GM21390 (cell line): Measurements from ENCODE around the gene DNAAF6.
"Not testable (repeated sequence)": the region's sequence is repeated elsewhere in the genome, so short reads cannot be mapped to it uniquely, and the experiment has no call there.

Experiments
- ATAC-seq: cut with Tn5 transposase; IDR thresholded peaks from one replicate; pipeline ENCODE4 v1.9.1; 2021; ENCODE audit not compliant: unreplicated experiment

Gene DNAAF6

DNA sequence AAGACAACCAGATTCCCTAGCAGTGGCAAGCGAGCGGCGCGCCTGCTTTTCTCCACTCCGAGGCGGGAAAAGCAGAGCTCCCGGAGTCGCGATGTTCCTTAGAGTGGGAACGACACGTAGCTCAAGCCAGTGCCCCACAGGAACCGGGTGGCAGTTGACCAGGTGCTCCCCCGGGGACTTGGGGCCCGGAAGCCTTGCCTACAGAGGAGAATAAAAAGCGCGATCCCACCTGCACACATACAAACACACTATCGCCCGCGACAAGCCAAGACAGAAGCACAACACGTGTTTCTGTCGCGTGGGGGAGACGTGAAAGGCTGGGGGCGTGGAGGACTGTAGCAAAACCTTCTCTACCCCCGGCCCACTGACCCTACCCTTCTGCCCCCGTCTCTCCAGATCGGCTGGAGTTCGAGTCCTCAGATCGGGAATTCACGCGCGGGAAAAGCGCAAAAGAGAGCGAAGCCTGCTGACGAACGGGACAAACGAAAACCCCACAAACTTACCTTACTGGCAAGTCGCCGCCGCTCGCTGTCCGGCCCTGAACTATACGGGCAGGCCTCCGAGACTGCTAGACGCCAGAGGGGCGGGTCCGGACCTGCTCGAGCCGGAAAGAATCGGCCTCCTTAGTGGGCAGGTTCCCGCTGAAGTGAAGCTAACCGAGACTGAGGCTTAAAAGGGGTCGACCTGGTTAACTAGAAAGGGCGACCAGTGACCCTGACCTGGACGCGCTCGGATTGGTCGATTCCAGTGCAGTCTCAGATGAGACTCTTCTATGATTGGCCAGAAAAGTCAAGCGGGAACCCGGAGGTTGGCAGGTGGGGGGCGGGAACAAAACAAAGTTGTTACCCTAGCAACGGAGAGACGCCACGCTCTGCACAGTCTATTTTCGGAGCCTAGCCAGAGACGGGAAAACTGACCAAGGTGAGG lies at the start of gene DNAAF6, which contains the start of gene NUP62CL:
Gene DNAAF6, plus strand, starts transcription at position 842 of the 927 bp plus-strand sequence. CDS start 6,265 bp downstream, outside the sequence.
Gene NUP62CL, minus strand, starts transcription at position 664 of the 927 bp plus-strand sequence. CDS start 31,287 bp downstream, outside the sequence.
- peak; percentile 96 for ATAC-seq

DNA sequence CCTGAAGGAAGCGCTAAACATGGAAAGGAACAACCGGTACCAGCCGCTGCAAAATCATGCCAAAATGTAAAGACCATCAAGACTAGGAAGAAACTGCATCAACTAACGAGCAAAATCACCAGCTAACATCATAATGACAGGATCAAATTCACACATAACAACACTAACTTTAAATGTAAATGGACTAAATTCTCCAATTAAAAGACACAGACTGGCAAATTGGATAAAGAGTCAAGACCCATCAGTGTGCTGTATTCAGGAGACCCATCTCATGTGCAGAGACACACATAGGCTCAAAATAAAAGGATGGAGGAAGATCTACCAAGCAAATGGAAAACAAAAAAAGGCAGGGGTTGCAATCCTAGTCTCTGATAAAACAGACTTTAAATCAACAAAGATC lies 48.8 kb upstream of the DNAAF6 start:
- not testable (repeated sequence) for ATAC-seq

DNA sequence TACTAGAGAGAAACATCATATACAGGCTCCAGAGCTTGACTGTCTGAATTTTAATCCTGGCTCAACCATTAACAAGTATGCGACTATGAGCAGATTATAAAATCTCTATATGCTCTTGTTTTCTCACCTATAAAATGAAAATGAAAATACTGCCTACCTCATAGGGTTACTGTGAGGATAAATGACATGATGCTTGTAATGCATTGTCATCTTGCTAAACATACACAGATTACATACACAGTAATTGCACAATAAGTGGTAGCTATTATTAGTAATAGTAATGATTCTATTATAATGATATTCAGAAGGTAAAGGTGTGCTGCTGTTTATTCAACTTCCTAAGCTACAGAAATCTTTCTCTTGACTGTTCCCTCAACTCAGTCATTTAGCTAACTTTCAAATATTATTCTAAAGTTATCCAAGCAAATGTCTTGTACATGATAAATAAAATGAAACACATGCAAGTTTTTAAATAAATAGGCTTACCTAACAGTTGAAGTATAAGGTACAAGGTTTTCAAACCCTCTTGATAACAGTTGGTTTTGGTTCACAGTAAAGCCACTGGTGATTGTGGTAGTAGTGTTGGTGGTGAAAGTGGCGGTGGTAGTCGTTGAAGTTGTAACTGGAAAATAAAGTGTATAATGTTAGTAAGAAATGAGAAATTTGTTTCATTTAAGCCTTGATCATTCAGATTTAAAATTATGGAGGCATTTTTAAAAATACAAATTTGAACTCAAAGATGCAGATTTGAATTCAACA lies 39.1 kb upstream of the DNAAF6 start:
- no peak for ATAC-seq

DNA sequence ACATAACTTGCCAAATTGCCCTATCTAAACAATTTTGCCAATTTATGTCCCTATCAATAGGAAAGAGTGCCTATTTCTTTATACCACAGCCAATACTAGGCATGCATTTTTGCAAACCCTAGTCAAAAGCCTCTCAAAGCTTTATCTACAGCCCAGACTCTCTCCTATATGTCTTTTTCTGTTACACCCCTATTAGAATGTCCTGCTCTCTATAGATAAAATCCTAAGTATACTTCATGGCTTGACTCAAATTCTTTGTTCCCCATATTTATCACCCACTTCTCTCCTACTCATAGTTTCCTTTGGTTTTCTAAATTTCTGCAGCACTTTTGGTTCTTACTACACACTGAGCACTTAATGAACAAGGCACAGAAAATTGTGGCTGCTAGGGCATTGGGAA lies 38.2 kb upstream of the DNAAF6 start:
- no peak for ATAC-seq

DNA sequence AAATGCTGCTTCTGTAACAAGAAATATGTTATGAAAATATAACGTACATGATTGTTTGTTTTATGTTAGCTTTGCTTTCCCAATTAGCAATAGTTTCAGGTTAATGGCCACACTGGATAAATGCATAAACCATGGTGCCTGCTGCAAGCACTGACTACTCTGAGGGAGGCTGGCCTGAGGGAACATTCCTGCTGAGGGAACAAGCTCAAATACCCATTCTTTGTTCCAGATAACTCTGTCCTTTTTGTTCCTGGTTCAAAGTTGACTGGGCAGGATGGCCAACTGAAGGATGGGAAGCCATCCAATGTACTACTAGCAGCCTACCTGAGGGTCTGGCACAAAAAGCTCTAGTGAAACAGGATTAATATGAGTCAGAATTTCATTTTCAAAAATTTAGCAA lies 37.7 kb upstream of the DNAAF6 start:
- ATAC-seq = no peak

DNA sequence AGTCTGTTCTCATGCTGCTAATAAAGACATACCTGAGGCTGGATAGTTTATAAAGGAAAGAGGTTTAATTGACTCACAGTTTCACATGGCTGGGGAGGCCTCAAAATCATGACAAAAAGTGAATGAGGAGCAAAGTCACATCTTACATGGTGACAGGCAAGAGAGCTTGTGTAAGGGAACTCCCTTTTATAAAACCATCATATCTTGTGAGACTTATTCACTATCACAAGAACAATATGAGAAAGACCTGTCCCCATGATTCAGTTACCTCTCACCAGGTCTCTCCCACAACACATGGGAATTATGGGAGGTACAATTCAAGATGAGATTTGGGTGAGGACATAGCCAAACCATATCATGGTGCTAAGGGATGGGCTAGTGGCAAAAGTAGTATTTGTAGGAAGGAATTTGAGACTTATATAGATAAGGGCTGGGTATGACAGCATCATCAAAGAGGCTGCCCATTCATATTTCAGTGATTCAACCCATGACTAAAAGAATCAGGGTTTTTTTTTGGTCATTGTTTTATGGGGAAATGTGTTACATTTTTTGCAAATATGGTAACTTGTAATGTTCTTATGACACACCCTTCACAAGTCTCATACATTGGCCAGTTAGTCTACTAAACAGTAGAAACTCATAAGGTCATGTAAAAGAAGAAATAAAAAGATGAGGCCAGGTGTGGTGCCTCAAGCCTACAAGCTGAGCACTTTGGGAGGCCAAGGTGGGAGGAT lies 34.9 kb upstream of the DNAAF6 start:
- no peak for ATAC-seq

DNA sequence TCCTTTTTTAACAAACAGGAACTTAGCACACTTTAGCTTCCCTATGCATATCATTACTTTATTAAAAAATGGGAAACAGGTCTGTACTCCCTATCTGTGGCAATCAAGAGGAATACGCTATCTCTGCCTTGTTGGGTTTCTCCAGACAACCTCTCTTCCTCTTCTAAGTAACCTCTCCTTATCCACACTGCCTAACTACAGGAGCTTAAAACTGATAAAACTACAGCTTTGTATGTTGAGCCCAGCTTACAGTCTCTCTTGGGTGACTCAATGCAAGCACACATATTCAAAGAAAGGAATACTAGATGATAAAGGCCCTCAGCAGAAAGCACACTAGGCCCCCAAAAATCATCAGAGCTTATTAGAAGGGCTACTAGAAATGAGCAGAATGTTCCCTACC lies 9.1 kb upstream of the DNAAF6 start:
- no peak for ATAC-seq

DNA sequence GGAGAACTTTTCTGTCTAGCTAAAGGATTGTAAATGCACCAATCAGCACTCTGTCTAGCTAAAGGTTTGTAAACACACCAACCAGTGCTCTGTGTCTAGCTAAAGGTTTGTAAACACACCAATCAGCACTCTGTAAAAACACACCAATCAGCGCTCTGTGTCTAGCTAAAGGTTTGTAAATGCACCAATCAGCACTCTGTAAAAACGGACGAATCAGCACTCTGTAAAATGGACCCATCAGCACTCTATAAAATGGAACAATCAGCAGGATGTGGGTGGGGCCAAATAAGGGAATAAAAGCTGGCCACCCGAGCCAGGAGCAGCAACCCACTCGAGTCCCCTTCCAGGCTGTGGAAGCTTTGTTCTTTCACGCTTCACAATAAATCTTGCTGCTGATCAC lies 8.3 kb upstream of the DNAAF6 start:
- ATAC-seq = not testable (repeated sequence)

DNA sequence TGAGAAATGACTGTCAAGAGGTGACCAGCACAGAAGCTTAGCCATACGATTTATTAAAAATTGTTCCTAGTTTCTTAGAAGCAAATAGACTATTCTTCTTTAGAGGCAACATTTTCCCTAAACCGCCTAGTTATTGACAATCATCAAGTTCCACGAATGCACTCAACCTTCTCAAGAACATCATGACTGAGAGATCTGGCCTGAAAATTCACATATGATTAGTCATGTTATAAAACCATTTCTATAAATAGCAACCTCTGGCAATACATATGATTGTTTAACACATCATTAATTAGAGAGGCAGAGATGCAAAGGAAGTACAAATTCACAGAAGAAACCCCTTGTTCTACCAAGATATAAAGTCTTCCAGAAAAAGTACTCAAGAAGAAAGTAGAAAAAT lies 6.9 kb upstream of the DNAAF6 start:
- ATAC-seq = no peak

DNA sequence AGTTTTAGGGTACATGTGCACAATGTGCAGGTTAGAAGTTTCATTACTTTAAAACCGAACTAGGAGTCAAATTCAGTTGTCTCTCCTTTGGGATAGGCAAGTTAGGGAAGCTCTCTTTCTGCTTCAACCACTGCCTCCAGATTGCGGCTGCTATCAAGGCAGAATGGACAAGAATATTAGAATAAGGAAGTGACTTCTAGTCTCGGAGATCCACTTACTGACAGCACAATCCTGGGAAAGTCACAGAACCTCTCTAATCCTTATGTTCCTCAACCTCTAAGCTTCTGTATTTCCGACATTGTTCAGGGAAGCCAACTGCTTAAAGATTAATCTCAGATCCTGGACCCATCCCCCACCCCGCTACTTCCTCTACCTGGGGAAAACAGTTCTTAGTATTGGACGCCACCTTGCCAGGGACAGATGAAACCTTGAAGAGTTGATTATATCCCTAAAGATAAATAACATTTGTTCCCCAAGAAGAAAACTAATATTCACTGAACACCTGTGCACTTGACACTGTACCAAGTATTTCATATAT lies 2.3 kb upstream of the DNAAF6 start:
- ATAC-seq = no peak

DNA sequence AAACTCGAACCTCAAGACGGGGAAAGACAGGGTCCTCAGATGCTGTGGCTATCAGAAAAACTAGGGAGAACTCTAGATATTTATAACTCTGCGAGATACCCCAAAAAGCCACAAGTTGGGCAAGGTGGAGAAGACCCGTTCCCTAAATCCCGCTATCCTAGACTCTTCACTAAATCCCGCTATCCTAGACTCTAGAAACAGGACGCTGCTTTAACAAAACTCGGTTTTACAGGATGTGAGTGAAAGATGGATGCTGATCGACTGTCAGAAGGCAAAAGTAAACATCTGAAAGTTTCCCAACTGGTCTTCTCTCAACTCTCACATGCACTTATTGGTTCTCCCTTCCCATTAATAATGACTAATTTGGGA lies 270 bp downstream of the DNAAF6 start:
- no peak for ATAC-seq

DNA sequence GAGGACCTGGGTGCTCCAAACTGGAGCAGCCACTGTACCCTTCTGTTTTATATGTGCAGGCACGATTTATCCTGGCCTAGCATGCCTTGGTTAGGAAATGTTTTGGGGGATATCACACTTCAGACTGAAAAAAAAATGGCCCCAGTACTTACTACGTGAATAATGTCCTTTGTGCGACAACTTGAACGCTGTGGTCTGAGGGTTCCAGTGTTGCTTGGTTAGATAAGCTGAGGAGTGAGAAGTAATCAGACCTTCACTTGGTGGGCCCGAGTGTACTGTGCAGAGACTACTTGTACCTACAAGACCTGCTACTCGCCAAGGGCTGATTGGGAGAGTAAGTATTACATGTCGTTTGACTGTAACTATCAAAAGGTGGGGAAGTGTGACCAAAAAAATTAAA lies 678 bp downstream of the DNAAF6 start:
- ATAC-seq = no peak

DNA sequence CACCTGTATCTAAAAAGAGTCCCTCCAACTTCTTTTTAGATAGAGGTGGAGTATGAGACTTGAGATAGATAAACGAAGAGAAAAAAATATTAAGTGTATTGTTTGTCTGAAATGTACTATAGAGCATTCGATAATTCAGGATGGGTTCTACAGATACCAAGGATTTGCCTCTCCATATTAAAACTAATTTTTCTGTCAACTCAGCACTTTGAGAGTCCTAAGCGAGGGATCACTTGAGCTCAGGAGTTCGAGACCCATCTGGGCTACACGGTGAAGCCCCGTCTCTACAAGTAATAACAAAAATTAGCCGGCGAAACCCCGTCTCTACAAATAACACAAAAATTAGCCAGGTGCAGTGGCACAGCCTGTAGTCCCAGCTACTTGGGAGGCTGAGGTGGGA lies 1.5 kb downstream of the DNAAF6 start:
- no peak for ATAC-seq

DNA sequence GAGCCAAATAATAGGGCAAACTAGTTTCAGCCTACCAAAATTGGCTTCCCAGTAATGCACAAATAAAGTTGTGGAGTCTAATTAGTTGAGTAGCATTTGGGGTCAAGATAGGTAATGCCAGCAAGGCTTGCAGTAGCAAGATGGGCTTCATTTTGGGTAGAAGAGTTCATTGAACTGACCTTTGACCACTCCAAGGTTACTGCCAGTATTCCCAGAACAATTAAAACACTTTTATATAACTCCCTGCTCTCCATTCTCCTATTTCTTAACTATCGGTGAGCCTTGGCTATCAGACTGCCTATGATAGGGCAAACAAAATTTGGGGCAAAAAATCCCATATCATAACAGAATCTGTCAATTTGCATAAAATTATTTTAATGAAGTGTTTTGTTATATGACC lies 7.1 kb downstream of the DNAAF6 start:
- ATAC-seq = no peak

DNA sequence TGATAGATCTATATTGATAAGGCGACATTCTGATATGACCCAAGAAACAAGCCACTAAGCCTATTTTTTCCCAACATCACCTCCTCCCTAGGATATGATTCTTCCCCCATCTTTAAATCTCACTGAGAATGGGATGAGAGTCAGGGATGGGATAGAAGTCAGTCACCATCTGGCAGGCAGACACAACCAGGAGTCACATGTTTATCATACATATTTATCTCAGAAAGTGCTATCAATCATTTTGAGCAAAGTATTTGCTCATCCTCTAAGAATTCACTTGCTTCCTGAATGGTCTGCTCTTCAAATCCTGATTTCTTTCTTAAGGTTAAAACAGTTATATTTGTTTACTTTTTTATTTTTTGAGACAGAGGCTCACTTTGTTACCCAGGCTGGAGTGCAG lies 20.3 kb downstream of the DNAAF6 start:
- ATAC-seq = no peak

DNA sequence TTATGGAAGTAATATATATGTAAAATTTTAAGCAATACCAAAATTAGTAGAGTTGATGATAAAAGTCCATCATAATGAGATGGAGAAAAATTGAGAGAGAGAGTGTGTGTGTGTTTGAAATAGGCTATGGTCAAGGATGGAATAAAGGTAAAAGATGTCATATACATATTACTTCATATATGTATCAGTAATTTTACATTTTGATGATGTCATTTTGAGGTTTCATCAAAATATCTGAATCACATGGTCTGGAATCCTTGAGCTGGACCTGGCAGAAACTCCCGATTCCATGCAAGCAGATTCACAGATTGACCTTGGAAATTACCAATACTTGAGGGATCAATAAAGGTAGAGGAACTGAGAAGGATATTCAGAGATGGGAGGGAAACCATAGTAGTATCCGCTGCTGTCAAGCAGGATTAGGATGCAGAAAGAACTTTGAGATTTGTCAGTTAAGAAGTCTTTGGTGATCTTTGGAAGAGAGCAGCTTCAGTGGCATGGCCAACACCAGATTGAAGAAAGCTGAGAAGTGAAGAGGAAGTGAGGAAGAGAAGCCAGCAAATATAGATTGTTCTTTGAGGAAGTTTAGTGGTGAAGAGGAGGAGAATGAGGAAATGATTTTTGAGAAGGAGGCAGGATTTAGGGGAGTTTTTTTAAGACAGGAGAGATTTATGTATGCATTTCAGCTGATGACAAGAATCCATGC lies 21.5 kb downstream of the DNAAF6 start:
- ATAC-seq = no peak

DNA sequence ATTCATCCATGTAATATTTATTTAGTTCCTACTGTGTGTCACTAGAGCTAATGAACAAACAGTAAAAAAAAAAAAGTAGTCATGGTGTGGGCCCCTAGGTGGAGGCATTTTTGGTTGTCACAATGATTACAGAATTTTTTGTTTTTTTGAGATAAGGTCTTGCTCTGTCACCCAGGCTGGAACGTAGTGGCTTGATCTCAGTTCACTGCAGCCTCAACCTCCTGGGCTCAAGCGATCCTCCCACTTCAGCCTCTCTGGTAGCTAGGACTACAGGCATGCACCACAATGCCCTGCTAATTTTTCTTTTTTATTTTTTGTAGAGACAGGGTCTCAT lies 22.0 kb downstream of the DNAAF6 start:
- no peak for ATAC-seq

DNA sequence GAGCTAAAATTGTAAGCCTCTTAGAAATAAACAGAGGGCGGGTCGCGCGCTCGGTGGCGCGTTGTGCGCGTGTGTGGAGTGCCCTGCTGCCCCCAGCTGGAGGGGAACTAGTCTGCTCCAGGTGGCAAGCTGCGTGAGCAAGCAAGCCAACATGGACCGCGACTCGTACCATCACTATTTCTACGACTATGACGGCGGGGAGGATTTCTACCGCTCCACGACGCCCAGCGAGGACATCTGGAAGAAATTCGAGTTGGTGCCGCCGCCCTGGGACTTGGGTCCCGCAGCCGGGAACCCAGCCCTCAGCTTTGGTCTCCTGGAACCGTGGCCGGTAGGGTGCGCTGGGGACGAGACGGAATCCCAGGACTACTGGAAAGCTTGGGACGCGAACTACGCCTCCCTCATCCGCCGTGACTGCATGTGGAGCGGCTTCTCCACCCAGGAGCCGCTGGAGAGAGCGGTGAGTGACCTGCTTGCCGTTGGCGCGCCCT lies 66.1 kb downstream of the DNAAF6 start:
- ATAC-seq = no peak

DNA sequence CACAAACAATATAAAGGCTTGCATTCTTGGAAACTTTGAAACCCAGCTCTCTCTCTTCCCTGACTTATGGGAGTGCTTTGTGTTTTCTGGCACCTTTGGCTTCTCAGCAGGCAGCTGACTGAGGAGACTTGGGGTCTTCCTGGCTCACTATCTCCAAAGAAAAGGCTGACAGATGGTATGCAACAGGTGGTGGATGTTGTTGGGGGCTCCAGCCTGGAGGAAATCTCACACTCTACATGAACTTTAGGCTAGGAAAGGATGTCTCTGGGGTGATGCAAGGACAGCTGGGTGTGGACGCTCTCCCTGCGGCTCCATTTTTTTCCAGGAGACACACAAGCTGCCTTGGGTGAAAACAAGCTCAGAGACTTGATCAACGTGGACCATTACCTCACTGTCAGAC lies 67.4 kb downstream of the DNAAF6 start:
- ATAC-seq = no peak

DNA sequence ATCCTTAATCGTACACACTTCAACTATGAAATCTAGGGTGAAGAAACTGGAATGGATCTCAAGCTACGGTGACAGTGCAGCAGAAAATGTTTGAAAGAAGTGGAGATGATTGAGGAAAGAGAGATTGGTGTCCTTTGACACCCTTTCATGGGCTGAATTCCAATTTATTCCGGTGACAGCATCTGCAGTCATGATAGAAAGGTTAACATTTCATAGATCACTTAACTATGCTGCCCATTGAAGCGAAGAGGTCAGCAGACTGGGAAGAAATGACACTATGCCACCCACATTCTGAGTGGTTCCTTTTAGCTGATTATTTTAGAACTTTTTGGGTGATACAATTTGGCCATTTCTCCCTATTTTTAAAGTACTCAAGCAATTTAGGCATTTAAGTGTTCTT lies 82.3 kb downstream of the DNAAF6 start:
- ATAC-seq = no peak
